GM18499 (cell line): Measurements from ENCODE around the gene SLC7A14.

ENCODE experiments used
- ATAC-seq: cut with Tn5 transposase; IDR thresholded peaks from one replicate; pipeline ENCODE4 v1.9.1; 2021; ENCODE audit warnings: moderate number of reproducible peaks; ENCODE audit not compliant: insufficient read depth, unreplicated experiment

The SLC7A14 gene

GRCh38 chr3:170477395-170477794 is 108.5 kb downstream of the SLC7A14 start:
- no peak for ATAC-seq

- ATAC-seq: no peak
Observed at GRCh38 chr3:170476291-170476690, 109.6 kb downstream of the SLC7A14 start.

- no peak for ATAC-seq
Observed at GRCh38 chr3:170475092-170475685, 110.7 kb downstream of the SLC7A14 start.

DNA sequence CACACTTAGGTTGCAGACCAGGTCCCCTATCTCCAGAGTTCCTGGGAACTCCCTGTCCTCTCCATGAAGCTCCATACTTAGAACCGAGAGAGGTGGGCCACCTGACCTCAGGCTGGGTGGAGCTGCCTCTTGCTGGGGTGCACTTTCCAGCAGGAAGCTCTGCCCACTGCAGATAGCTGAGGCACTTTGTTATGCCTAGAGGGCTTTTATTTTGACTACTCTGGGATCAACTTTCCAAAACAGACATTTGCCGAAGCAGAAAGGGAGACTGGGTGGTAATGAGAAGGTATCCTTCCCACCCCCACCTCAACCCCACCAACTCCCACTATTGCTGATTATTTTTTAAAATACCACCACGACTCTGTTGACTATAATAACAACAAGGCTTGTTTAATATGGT is 112.5 kb downstream of the SLC7A14 start:
- ATAC-seq: no peak

- no peak for ATAC-seq
Observed at GRCh38 chr3:170471149-170471548, 114.7 kb downstream of the SLC7A14 start.

DNA sequence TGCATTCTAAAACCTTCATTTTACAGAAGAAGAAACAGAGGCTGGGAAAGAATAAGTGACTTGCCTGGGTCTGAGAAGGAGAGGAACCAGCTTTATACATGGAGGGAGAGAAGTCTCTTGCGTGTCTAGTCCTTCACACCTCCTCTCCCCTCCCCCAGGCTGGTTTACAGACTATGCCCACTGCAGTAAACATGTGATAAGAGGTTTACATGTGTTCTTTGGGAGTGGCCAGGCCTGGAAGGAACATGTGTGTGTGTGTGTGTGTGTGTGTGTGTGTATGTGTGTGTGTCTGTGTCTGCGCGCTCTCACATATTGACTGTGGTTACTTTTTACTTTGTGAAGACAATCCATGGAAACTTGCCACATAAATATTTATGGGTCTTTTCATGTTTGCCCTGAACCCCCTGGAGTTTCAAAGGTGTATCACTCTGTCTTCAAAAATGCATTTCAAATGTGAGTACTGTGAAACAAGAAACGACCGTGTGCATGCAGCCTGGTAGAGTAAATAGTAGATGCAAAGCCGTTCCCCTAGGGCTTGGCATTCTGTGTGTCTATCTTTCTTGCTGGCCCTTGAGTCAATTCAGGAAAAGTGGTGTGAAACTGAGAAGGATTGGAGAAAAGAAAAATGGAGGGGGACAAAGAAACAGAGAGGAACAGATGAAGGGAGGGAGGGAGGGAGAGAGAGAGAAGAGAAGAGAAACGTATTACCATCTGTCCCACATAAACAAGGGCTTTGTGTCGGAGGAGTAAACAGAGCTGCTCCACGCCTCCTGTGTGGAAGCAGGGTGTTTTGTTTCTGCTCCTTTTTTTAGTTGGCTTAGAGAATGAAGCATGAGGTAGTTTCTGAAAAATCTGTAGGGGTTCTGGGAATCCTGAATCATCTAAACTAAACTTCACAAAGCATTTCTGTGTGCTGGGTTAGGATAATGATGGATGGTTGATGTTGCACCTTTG is 115.5 kb downstream of the SLC7A14 start:
- no peak for ATAC-seq

DNA sequence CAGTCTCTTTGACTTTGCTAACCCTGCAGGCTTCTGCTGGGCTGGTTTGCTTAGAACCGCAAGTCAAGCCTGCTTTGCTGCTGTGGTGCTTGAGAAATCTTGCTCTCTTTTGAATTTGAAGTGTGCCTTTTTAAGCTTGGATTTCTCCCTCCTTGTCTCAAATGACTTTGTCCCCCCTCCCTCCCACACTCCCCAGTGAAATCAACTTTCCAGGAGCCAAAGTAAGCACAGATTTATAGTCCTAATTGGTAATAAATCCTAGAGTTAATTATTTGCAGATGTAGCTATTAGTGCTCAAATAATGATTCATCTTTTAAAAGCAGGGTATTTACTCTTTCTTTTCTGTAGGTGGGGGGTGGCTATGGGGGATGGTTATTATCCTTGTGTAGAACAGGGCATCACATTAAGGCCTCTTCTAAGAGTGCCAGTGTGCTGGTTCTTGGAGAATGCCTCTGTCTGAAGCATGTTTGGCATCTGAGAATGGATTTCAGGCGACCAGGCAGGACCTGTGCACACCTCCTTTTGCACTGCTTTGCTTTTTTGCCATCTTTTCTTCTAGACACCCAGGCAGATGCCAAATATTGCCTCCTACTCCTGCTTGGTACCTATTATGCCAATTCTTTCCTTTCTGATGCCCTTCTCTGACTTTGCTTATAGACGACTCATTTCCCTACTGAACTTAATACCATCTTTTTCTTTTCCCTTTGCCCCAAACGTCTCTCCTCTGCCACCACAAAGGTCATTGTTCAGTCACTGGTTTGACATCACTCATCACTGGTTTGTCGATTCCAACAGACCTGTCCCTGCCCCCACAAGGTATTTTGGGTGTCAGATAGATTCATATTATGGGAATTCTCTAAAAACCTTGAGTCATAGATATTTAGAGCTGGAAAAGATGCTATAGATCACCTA is 116.5 kb downstream of the SLC7A14 start:
- no peak for ATAC-seq

- ATAC-seq: no peak
Observed at GRCh38 chr3:170467571-170468147, 118.2 kb downstream of the SLC7A14 start.

- ATAC-seq: no peak
Observed at GRCh38 chr3:170467007-170467406, 118.9 kb downstream of the SLC7A14 start.

DNA sequence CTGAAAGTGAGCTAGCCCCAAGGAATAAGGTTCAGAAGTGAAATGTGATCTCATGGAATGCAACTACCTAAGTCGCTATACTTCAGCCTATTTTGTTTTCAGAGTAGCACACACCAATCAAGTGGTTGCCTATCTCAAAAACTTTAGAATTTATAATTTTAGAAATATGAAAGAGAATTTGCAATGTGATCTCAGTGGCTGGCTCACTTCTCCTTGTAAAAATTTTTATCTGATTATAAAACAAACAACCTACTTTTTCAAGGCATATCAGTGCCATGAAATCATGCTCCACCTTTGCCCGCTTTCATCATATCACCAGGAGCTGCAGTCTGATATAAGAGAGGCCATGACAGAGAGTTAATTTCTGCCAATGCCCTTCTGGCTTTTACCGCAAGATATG is 119.9 kb downstream of the SLC7A14 start:
- no peak for ATAC-seq

DNA sequence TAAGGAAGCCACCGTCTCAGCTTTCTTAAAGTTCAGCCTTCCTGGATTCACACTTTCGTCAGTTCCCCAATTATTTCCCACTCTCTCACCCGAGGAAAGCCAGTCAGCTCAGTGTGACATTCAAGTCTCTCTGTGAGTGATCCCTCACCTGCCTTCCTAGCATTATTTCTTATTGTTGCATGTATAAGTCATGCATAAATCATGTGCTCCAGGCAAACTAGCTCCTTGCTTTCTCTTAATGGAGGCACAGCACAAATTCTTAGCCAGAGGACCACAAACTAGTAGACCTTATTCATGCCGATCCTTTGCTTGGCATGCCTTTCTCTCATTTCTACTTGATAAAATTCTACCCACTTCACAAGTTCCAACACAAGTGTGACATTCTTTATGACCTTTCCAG is 122.9 kb downstream of the SLC7A14 start:
- no peak for ATAC-seq

- no peak for ATAC-seq
Observed at GRCh38 chr3:170458285-170458684, 127.6 kb downstream of the SLC7A14 start.

DNA sequence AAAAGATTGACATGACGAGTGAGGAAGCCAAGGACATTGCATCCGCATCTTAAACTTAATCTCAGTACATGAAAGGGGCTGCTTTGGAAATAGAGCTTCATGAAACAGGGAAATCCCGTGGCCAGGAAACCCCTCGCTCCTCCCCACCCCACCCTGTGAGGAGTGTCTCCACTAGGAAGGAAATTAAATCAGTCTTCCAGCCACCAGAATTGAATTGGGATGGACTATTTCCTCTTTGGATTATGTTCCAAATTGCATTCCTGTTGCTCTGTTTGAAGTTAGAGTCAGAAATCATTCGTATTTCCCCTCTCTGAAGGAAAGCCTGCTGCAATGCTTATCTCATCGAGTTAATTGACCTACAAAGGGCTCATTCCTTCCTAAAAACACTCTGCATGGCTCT is 131.4 kb downstream of the SLC7A14 start:
- no peak for ATAC-seq

DNA sequence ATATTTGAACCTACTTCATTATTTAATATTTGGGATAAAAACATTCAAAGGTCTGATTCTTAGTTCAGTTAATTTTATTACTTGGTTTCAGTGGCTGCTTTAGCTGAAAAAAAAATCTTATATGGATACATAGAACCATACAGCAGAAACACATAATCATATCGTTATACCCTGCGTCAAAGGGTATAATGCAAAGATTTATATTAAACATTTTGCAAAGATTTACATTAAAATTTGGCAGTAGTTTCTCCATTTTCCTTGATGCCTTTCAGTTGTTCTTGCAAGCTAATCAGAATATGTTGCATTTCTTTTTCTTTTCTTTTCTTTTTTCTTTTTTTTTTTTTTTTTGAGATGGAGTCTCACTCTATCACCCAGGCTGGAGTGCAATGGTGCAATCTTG is 135.8 kb downstream of the SLC7A14 start:
- no peak for ATAC-seq

DNA sequence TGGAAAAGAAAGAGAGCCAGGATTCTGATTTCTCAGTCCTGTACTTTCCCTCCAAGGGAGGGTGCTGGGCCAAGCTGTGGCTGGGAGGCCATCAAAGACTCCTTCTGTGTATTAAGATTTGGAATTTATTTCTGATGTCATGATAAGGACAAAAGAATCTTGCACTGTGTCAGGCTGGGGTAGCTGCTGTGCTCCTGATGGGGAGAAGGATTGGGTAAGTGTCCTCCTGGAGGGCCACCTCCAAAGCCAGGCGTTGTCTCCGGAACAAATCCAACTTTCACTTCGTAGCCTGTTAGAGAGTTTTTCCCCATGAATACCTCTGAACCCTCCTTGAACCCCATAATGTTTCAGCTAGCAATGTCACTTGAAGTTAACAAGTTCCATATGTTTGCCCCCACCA is 137.3 kb downstream of the SLC7A14 start:
- no peak for ATAC-seq

DNA sequence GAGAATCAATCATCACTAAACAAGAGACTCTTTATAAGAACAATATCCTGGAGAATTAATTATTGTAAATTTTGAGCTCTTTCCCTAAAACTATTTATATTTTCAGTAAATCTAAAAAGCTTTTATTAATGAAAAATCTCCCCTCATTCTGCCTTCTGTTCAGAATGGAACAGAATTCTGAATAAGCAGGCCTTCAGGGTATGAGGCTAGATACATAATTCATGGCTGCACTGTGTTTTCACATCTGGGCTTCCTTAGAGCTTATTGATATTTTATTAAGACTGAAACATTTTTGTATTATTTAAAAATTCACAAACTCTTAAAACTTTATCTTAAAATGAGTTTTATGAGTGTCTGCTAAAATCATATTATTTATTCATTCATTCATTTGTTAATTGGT is 142.4 kb downstream of the SLC7A14 start:
- ATAC-seq: no peak

- no peak for ATAC-seq
Observed at GRCh38 chr3:170442947-170443346, 142.9 kb downstream of the SLC7A14 start.

DNA sequence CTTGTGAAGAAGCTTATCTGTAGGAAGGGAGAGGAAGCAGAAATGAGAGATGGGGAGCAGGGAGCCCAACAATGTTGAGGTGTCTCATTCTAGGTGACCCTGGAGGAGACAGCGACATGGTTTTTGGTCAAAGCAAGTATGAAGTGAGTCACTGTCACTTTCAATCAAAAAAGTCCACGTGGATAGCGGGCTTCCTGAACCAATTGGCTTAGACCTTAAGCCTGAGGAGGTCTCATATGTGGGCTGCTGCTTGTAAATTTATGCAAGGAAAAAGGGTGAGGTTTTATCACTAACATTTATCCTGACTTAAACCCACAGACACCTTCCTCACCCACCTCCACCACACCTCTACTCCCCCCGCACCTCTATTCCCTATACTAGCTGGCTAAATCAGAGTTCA is 144.5 kb downstream of the SLC7A14 start:
- ATAC-seq: no peak

GRCh38 chr3:170440344-170440743 is 145.5 kb downstream of the SLC7A14 start:
- ATAC-seq: no peak

DNA sequence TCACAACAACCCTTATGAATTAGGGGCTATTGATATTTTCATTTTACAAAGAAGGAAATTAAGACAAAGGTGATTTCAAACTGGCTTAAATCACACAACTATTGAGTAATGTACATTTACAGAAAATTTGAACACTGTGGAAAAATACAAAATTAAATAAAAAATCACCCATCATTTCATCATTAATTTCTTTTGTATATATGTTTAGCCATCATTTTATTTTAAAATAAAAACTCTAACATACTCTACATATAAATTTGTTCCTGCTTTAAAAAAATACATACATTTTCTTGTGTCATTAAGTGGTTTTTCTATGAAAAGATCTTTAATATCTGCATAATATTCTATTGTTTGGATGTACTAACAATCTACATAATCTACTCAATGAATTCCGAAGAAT is 147.0 kb downstream of the SLC7A14 start:
- ATAC-seq: no peak
